GM12865 (cell line): ENCODE measurements around the gene APP.

Source experiments
- DNase-seq: peaks from one replicate; pipeline ENCODE4 v3.0.0; 2010; ENCODE audit warnings: low read depth
- H3K4me3 ChIP-seq: 2 replicates; pipeline ENCODE4 v1.5.1; 2011; ENCODE audit warnings: mild to moderate bottlenecking, low read depth, low read length, control low read depth
- CTCF ChIP-seq: IDR thresholded peaks from 2 replicates; pipeline ENCODE4 v1.5.1; 2011; ENCODE audit warnings: low read length, control low read depth, low read depth, inconsistent platforms; ENCODE audit not compliant: insufficient read depth; ENCODE audit errors: missing control alignments

The APP gene

DNA sequence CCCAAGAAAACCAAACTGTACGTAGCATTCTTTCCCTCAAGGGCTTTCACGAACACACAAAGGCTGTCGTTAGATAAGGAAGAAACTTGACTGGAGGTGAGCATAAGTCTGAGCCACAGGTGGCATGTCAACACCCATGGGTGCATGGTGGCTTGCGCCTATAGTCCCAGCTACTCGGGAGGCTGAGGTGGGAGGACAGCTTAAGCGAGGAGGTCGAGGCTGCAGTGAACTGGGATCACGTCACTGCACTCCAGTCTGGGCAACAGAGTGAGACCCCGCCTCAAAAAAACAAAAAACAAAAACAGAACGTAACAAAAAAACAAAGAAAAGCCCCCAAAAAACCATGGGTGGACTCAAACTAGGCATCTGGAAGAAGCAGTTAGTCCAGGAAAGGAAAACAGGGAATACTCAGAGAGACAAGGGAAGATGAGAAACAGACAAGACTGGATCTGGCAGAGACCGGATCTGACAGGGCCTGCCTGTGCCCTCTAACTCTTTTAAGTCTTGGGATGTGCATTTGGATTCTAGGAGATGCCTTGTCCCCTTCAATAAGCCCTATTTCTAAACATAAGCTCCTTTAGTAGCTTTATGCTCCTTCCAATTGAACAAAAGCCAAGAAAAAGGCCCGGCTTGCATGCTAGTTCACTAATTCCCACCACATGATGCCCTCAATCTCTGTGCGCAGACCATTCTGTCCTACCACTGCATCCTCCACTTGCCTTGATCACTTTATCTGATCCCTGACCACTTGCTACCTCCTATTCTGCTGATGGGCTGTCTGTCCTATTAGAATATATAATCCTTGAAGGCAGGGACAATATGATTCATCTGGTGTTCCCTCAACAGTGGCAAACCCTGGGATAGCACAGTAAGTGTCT lies 73.8 kb downstream of the APP start:
- DNase-seq, result no peak
- TF ChIP-seq CTCF, result no peak

GRCh38 chr21:26095131-26095530 lies 75.4 kb downstream of the APP start:
- DNase-seq, result no peak
- H3K4me3 ChIP-seq, result no peak overlapping the region
- no peak for TF ChIP-seq CTCF

More for the DNA sequence above, 73.8 kb downstream of the APP start:
- H3K4me3 ChIP-seq, result no peak overlapping the region

- TF ChIP-seq CTCF, result no peak
- H3K4me3 ChIP-seq, result no peak overlapping the region
- no peak for DNase-seq
Measured at GRCh38 chr21:26093122-26093521, 77.4 kb downstream of the APP start.

GRCh38 chr21:26091480-26092018 lies 79.0 kb downstream of the APP start:
- DNase-seq, result no peak
- no peak for TF ChIP-seq CTCF
- H3K4me3 ChIP-seq, result no peak overlapping the region

- TF ChIP-seq CTCF, result no peak
- DNase-seq, result no peak
- no peak overlapping the region for H3K4me3 ChIP-seq
Measured at GRCh38 chr21:26089730-26090129, 80.8 kb downstream of the APP start.

GRCh38 chr21:26087223-26087918 lies 83.2 kb downstream of the APP start:
- no peak for TF ChIP-seq CTCF
- no peak overlapping the region for H3K4me3 ChIP-seq
- DNase-seq, result no peak
